Measurements from ENCODE around the gene STX4.

STX4 gene

DNA sequence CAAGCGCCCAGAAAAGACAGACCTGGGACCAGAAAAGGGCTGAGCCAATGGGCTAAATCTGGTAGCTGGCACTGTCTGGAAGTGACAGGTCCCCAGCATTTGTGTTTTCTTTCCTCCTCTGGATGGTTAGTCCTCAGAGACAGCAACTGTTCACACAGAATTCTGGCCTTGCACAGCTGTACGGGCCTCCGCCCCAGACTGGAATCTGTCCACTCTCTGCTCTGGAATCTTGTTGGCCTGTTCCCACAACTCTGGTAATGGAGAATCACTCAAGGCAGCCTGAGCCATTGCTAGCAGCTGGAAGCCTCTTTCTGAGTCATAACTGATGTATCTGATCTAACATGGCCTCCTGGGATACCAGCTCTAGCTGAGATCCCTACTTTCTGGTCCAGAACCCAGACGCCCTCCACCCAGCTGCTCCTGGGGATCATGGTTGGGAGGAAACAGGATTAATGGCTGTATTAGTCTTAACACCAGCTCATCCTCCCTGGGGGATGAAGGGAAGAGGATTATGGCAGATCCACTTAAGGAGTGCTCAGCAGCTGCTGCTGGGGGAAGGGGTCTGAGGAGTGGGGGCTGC lies 31.6 kb downstream of the STX4 start:
- no peak for DNase-seq (ENCODE audit: low read depth)

DNA sequence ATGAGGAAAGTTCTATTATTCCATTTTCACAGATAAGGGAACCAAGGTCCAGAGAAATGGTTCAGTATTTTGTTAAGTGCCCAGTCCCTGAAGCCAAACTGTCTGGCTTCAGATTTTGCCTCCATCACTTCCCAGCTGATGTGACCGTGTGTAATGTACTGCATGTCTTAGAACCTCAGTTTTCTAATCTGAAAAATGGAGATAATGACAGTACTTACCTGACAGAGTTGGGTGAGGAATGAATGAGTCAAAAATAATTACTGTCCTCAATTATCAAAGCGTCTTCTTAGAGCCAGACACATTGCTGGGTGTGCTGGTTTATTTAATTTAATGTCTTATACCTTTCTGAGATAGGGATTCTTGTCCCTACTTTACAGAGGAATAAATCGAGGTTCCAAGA lies 34.0 kb downstream of the STX4 start:
- DNase-seq (ENCODE audit: low read depth): no peak

DNA sequence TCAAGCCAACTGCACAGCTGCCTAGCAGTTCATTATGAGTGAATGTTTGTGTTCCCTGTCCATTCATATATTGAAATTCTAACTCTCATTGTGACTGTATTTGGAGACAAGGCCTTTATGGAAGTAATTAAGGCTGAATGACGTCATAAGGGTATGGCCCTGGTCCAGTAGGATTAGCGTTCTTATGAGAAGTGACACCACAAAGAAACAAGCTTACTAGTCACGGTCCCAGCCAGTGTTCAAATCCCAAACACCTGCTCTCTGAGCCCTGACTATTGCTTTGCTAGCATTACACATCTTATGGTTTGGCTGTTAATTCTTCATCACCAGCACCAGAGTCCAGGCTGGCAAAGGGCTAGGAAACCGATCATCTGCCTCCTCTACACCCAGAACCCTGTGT lies 38.5 kb downstream of the STX4 start:
- no peak for DNase-seq (ENCODE audit: low read depth)

DNA sequence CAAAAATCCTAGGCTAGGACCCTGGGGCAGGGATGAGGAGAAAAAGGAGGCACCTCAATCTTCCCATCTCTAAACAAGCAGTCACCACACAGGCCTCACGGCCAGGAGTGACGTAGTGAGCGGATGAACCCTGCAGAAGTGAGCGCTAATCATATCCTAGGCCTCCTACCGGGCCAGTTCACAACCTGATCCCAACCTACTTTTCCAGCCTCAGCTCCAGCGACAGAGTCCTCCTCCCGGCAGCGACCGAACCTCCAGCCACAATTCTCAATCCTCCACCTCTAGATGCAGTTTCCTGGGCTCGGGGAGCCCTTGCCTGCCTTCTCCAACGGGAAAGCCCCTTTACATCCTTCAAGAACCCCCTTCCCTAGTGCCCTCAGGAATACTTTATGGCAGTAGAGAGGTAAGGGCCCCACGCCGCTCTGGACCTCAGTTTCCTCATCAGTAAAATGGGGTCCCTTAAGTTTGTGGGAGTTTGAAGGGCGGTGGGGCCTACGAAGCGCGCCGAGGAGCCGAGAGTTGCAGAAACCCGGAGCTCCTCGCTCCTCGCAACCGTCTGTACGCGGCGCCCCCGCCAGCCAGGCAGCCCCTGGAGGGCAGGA lies 39.3 kb downstream of the STX4 start:
- DNase-seq (ENCODE audit: low read depth): no peak

DNA sequence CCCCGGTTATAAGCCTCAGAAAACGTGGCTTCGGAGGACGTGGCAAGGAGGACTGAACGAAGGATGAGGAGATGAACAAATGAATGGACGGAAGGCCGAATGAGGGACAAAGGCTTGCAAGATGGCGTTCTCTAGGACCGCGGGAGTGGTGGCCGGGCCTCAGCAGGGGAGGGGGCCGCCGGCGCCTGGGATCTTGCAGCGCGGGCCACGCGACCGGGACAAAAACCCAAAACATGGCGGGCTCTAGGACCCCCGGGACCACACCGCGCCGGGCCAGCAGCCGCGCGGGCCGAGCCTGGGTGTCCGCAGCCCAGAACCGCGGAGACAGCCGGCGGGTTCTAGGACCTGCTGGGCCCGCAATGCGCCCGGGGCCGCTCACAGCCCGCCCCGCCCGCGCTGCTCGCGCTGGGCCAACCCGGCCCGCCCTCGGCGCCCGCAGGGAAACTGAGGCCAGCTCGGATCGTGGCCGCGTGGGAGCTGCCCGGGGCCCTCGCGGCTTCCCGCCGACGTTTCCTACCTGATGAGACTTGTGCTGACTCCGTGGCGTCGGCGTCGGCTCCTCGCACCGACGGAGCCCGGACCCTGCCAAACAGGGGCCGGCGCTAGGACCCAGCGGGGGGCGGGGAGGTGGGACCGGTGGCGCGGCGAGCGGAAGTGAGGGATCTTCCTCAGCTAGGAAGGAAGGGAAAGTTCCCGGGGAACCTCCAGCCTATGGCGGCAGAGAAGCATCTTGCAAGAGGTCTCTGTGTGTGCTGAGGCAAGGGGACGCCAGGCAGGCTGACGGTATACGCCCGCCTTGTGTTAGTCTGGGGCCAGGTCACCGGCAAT lies 40.0 kb downstream of the STX4 start:
- DNase-seq (ENCODE audit: low read depth): peak; percentile 79

DNA sequence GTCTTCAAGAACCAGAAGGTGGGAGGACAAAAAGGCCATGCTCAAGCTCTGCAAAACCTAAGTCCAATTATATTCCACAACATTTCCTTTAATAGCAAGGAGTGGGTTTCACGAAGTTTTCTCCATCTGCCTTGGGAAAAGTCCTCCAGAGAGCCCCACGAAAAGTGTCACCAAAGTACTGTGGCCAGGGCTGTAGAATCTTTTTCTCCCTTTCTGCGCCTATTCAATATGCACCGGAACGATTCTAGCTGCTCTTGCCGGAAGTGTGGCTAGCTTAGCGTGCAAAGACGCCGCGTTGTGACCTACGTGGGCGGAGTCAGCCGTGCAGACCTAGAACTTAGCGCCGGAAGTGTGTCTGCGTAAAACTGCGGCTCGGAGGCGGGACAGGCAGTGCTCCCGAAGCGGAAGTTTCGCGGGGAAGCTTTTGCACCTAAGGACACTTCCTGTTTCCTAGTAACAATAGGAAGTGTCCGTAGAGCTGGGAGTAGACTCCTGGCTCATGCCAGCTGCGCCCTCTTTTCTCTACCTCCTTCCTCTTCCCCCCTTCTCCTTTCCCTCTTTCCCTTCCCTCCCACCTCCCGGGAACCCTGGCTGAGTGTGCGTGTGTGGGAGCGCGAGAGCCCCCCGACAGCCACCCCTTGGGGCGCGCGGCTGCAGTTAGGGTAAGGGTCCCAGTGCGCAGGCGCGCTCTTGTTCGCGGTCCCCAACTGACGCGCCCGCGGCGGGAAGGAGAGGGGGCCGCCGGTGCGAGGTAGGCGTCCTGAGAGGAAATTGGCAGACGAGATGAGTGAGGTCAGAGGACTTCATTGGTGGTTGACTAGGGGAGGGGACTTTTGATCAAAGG lies 40.8 kb downstream of the STX4 start, which contains the start of the genes ZNF646 and ZNF668:
ZNF646 (plus strand) TSS at position 453 of the 844 bp plus-strand sequence. CDS start 1,903 bp downstream, outside the sequence.
ZNF668 (minus strand) TSS at position 271 of the 844 bp plus-strand sequence. CDS start 9,781 bp downstream, outside the sequence.
- DNase-seq (ENCODE audit: low read depth): peak; percentile 98

DNA sequence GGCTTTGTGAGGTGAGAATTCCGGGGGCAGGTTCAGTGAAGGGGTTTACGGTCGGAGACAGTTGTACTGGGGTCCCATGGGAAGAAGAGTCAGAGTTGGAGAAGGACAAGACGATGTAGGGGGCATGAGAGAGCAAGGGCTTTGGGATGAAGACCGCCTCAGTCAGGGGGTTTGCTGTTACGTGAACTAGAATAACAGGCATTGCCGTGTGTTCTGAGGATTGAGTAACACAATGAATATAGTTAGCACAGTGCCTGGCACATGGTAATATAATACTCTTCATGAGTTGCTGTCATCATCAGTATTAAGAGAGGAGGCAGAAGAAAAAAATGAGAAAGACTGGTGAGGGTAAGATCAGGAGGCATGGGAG lies 41.4 kb downstream of the STX4 start:
- no peak for DNase-seq (ENCODE audit: low read depth)

DNA sequence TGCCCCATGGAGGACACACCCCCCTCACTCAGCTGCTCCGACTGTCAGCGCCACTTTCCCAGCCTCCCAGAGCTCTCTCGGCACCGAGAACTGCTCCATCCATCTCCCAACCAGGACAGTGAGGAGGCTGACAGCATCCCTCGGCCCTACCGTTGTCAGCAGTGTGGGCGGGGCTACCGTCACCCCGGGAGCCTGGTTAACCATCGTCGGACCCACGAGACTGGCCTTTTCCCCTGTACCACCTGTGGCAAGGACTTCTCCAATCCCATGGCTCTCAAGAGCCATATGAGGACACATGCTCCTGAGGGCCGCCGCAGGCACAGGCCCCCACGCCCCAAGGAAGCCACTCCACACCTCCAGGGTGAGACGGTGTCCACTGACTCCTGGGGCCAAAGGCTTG lies 43.0 kb downstream of the STX4 start:
- no peak for DNase-seq (ENCODE audit: low read depth)

DNA sequence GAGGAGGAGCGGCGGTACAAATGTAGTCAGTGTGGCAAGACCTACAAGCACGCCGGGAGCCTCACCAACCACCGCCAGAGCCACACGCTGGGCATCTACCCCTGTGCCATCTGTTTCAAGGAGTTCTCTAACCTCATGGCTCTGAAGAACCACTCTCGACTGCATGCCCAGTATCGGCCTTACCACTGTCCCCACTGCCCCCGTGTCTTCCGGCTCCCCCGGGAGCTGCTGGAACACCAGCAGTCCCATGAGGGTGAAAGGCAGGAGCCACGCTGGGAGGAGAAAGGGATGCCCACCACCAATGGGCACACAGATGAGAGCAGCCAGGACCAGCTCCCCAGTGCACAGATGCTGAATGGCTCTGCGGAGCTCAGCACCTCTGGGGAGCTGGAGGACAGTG lies 43.7 kb downstream of the STX4 start:
- DNase-seq (ENCODE audit: low read depth): no peak

DNA sequence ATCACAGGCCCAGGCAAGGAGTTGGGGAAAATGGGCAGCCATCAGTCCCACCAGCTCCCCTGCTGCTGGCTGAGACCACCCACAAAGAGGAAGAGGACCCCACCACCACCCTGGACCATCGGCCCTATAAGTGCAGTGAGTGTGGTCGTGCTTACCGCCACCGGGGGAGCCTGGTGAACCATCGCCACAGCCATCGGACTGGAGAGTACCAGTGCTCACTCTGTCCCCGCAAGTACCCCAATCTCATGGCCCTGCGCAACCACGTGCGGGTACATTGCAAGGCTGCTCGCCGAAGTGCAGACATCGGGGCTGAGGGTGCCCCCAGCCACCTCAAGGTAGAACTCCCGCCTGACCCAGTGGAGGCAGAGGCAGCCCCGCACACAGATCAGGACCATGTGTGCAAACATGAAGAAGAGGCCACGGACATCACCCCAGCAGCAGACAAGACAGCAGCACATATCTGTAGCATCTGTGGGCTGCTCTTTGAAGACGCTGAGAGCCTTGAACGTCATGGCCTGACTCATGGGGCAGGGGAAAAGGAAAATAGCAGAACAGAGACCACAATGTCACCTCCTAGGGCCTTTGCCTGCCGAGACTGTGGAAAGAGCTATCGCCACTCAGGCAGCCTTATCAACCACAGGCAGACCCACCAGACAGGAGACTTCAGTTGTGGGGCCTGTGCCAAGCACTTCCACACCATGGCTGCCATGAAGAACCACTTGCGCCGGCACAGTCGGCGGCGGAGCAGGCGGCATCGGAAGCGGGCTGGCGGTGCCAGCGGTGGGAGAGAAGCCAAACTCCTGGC lies 44.4 kb downstream of the STX4 start:
- DNase-seq (ENCODE audit: low read depth): no peak

DNA sequence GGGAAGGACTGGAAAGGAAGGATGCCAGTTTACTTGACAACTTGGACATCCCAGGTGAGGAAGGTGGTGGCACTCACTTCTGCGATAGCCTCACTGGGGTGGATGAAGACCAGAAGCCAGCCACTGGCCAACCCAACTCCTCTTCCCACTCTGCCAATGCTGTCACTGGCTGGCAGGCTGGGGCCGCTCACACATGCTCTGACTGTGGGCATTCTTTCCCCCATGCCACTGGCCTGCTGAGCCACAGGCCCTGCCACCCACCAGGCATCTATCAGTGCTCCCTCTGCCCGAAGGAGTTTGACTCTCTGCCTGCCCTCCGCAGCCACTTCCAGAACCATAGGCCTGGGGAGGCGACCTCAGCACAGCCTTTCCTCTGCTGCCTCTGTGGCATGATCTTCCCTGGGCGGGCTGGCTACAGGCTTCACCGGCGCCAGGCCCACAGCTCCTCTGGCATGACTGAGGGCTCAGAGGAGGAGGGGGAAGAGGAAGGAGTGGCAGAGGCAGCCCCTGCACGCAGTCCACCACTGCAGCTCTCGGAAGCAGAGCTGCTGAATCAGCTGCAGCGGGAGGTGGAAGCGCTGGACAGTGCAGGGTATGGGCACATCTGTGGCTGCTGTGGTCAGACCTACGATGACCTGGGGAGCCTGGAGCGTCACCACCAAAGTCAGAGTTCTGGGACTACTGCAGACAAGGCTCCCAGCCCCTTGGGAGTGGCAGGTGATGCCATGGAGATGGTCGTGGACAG lies 45.4 kb downstream of the STX4 start:
- DNase-seq (ENCODE audit: low read depth): no peak

DNA sequence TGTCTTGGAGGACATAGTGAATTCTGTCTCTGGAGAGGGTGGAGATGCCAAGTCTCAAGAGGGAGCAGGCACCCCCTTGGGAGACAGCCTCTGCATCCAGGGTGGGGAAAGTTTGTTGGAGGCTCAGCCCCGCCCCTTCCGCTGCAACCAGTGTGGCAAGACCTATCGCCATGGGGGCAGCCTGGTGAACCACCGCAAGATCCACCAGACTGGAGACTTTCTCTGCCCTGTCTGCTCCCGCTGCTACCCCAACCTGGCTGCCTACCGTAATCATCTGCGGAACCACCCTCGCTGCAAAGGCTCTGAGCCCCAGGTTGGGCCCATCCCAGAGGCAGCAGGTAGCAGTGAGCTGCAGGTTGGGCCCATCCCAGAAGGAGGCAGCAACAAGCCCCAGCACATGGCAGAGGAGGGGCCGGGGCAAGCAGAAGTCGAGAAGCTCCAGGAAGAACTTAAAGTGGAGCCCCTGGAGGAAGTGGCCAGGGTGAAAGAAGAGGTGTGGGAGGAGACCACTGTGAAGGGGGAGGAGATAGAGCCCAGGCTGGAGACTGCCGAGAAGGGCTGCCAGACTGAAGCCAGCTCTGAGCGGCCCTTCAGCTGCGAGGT lies 46.1 kb downstream of the STX4 start:
- DNase-seq (ENCODE audit: low read depth): no peak

DNA sequence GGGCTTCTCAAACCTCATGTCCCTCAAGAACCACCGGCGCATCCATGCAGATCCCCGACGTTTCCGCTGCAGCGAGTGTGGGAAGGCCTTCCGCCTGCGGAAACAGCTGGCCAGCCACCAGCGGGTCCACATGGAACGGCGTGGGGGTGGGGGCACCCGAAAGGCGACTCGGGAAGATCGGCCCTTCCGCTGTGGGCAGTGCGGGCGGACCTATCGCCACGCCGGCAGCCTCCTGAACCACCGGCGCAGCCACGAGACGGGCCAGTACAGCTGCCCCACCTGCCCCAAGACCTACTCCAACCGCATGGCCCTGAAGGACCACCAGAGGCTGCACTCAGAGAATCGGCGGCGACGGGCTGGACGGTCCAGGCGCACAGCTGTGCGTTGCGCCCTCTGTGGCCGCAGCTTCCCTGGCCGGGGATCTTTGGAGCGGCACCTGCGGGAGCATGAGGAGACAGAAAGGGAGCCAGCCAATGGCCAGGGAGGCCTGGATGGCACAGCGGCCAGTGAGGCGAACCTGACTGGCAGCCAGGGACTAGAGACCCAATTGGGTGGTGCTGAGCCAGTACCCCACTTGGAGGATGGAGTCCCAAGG lies 46.8 kb downstream of the STX4 start:
- no peak for DNase-seq (ENCODE audit: low read depth)

DNA sequence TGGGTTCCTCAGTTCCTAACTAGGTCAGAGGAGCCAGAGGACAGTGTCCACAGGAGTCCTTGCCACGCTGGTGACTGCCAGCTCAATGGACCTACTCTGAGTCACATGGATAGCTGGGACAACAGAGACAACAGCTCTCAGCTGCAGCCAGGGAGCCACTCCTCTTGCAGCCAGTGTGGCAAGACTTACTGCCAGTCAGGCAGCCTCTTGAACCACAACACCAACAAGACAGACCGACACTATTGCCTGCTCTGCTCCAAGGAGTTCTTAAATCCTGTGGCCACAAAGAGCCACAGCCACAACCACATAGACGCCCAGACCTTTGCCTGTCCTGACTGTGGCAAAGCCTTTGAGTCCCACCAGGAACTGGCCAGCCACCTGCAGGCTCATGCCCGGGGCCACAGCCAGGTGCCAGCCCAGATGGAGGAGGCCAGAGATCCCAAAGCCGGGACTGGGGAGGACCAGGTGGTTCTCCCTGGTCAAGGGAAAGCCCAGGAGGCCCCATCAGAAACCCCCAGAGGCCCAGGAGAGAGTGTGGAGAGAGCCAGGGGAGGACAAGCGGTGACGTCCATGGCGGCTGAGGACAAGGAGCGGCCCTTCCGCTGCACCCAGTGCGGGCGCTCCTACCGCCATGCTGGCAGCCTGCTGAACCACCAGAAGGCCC lies 47.5 kb downstream of the STX4 start:
- no peak for DNase-seq (ENCODE audit: low read depth)

DNA sequence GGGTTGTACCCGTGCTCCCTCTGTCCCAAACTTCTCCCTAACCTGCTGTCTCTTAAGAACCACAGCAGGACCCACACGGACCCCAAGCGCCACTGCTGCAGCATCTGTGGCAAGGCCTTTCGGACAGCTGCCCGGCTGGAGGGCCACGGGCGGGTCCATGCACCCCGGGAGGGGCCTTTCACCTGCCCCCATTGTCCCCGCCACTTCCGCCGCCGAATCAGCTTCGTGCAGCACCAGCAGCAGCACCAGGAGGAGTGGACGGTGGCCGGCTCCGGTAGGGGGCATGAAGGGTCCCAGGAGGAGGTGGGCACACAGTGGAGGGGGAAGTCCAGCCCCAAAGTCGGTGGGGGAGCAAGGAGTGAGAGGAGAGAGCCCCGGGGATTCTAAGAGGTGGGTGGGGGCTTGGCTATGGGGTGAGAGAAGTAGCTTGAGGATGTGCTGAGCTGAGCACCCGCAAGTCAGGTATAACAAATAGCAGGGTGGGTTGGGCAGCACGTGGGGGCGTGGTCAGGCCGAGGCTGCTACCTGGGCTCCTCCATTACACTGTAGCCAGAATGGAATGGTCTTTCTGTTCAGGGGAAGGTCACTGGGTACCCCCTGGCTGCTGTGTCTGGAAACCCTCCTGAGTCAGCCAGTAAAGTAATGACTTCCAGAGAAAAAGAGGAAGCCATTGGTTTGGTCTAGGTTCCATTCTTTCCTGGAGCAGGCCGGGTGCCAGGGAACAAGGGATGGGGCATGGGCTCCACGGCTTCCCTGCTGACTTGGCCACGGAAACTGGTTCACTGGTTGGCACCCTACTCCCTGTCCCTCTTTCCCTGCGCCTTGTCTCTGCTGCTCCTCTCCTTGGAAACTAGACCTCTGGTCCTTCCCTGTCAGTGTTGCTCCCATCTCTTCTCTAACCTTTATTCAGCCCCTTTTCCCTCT lies 48.3 kb downstream of the STX4 start:
- no peak for DNase-seq (ENCODE audit: low read depth)

DNA sequence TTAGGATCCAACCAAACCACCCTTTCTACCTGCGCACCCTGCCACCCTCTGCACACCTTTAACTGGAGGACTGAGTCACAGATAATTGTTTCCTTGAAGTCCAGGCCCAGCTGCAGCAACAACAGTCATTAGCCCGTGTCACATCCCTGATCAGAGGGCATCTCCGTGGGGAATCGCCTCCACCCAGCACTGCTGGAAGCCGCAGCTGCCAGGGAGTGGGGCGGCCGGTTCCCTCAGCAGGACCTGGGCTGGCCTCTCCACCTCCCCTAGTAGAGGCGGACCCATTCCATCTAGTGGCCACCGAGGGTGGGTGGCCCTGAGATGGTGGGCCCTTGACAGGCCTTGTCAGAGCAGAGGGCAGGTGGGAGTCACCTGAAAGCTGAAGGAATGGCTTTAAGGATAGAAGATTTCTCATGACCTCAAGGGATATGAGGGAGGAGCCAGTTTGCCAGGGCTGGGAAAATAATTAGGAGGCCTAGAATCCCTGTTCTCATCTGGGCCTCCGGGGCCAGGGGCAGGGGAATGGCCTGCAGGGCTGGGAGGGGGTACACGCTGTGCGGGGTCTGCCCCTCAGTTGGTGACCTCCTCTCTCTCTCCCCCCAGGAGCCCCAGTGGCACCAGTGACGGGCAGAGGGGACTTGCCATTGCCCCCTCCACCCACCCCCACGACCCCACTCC lies 49.1 kb downstream of the STX4 start:
- no peak for DNase-seq (ENCODE audit: low read depth)

DNA sequence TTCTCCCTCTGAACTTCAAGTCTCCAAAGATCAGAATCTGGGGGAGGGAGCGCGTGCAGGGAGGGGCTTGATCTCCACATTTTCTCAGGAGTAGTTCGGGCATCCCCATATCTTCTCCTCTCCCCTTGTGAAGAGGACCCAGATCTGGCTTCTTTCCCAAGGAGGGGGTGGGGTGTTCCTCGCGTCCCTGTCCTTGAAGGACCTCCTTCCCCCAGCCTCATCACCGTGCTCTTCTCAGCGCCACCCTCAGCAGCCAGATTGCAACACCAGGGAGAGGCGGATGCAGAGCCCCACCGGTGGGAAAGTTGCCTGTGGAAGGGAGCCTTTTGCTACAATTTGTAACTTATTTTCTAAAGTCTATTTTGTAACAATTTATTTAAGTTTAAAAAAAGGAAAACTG lies 49.7 kb downstream of the STX4 start:
- no peak for DNase-seq (ENCODE audit: low read depth)

DNA sequence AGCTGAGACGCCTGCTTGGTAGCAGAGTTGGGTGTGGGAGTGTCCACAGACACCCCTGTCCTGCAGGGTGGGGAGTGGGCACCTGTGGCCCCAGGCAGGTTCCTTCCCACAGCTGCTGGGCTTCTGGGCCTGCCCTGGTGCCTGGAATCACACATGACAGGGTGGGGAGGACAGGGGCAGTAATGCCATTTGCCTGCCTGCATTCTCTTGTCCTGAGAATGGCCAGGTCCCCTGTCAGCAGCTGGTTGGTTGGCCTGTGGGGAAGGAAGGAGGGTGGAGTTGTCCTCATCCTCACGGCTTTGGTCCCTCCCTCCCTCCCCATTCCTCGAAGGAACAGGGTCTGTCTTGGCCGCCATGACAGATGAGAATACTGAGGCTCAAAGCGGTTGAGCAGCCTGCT lies 50.2 kb downstream of the STX4 start:
- no peak for DNase-seq (ENCODE audit: low read depth)

All from stimulated activated CD8-positive, alpha-beta memory T cell treated with anti-CD3 and anti-CD28 coated beads, Interleukin-12 subunit alpha, Interleukin-12 subunit beta, amount 100 ng/mL, for 1 hour (primary cell).